ENCODE results near the gene GNG2.

The GNG2 gene

DNA sequence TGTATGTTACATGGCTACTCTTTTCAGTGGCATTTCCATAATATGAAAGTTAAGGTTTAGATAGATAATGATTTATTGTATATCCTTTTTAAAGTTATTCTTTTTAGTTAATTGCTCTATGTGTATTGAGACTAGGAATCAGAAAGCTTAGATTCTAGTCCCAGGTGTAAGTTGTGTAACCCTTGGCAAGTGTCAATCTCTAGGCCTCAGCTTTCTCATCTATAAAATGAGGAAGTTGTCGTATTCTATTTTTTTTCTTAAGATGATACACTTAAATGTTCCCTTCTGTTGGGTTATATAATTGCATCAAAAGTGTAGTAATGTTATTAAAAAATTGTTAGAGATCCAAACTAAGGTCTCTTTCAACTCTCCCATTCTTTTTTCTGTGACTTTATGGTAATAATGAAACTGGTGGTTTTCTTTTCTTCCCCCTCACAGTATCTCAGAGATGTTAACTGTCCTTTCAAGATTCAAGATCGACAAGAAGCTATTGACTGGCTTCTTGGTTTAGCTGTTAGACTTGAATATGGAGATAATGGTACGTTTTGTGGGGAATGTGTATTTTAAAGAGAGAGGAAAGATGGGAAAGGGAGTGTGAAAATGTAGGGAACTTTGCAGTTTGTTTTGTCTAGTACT, 133.0 kb downstream of the GNG2 start:
- DNase-seq (ENCODE audit: low read depth in 3 of 3), result no peak

GRCh38 chr14:51996148-51996746, 135.8 kb downstream of the GNG2 start:
- no peak for DNase-seq (ENCODE audit: low read depth in 3 of 3)

DNA sequence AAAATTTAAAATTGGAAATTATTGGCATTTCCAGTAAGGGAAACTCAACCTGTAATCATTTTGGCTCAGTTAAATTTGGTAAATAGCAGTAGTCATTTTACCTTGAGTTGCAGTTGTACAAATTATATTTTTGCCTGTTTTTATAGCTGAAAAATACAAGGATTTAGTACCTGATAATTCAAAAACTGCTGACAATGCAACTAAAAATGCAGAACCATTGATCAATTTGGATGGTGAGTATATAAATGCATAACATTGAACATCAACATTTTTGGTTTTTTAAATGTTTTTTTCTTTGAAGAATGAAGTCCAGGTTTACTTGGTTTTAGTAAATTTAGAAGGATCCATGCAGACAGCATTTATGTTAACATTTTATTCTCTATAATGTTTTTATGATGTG, 137.9 kb downstream of the GNG2 start:
- DNase-seq (ENCODE audit: low read depth in 3 of 3), result no peak

GRCh38 chr14:51999084-51999483, 138.7 kb downstream of the GNG2 start:
- no peak for DNase-seq (ENCODE audit: low read depth in 3 of 3)

DNA sequence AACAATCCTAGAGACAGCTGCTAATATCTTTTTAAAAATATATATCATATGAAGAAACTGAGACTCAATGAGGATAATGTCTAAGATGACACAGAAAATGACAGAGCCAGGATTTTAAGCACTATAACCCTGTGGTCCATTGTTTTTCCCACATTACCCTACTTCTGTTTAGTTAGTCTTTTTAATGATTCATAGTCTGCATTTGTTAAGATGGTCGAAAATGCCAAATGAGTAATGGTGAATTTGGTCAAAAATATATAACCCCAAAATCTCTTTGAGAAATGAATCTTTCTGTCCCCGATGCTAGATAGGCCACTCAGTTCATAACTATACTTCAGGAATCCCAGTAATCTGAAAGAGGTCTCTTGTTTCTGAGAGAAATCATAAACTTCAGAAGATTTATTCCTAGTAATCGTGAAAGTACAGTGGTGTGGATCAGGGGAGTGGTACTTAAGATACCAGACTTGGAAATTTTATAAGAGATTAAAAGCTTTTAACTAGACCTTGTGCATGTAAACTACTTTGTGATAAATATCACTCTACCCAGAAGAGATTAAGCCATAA, 139.7 kb downstream of the GNG2 start:
- no peak for DNase-seq (ENCODE audit: low read depth in 3 of 3)

GRCh38 chr14:52000696-52001095, 140.3 kb downstream of the GNG2 start:
- DNase-seq (ENCODE audit: low read depth in 3 of 3), result no peak

GRCh38 chr14:52002542-52002941, 142.1 kb downstream of the GNG2 start:
- DNase-seq (ENCODE audit: low read depth in 3 of 3), result no peak

DNA sequence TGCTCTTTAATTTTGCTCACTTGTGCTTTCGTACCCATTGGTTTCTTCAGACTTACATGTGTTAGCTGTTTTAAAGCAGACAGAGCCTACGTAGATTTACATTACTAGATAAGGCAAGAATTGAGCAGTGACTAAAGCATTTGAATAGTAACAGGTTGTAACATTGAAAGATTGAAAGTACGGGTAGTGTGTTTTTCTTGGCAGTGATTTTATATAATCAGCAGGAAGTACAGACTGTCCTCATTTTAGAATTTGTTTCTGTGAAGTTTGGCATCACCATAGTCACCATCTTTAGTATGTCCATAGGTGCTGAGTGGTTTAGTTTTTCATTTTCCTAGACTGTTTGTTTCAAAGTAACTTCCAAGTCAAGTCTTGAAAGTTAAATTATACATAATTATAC, 142.9 kb downstream of the GNG2 start:
- DNase-seq (ENCODE audit: low read depth in 3 of 3), result no peak

DNA sequence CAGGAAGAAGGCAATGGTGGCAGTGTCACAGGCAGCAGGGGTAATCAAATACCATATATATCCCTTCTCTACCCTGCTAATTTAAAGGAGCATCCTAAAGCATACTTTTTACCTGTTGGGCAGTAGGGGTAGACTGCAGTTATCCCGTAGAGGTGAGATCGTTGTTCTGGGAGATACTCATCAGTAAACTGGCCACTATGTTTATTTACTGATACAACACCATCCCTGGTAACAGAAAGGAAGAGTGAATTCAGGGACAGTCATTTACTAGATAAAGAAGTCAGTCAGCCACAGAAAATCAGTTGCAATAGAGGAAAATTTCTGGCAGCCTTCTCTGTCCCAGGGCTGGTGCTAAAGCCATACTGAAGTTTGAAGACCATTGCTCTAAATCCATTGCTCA, 145.2 kb downstream of the GNG2 start:
- no peak for DNase-seq (ENCODE audit: low read depth in 3 of 3)

GRCh38 chr14:52006361-52006760, 145.9 kb downstream of the GNG2 start:
- DNase-seq (ENCODE audit: low read depth in 3 of 3), result no peak

DNA sequence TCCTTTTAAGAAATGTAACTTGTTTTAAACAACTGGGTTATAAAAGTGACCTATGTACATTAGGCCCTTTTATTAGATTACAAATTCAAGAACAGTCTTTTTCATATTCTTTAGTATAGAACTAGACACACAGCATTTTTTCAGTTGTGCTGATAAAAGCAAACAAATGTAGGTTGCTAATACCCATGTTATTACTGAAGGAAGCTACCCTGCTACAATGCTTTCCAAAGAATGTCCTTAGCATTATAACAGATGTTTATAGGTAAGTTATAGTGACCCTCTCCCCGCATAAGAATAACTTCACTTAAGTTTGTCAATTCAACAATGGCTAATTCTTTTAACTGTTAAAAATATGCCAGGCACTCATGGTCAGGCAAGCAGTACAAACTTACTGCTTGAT, 146.8 kb downstream of the GNG2 start:
- DNase-seq (ENCODE audit: low read depth in 3 of 3), result no peak

DNA sequence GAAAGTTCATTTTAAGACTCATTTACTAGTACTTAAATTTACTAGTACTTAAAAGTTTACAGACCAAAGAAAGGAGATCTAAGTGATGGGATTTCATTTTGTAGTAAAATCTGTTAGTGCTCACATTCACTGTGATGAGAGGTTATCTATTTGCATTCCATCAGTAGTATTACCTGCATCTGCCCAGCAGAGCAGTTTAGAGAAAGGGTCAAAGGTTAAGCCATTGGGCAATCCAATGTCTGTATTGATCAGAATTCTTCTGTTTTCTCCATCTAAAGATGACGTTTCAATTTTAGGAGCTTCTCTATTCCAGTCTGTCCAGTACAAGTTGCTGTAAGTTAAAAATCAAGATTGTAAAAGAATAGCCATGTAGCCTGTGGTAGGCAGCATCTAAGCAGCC, 147.2 kb downstream of the GNG2 start:
- no peak for DNase-seq (ENCODE audit: low read depth in 3 of 3)

GRCh38 chr14:52008136-52008535, 147.7 kb downstream of the GNG2 start:
- no peak for DNase-seq (ENCODE audit: low read depth in 3 of 3)

DNA sequence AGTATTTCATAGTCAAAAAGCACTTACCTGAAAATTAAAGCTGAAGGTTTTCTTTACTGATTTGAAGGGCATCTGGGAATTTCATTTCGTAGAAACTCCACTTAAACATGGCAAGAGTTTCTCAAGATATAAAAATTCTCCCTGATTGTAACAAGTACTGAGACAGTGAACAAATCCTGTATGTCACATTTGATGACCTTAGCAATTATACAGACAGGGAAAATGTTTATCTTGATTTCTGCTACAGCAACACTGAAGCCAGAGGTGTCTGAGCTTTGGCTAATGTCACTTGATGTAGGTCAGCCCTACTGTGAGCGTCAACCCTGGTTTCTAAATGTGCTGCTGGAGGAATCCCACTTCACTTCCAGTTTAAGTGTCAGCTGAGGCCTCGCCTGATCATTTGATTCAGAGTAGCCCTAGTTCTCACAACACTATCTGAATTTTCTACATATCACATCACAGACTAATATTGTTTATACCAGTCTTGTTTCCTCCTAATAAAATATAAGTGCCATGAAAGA, 149.8 kb downstream of the GNG2 start:
- no peak for DNase-seq (ENCODE audit: low read depth in 3 of 3)

GRCh38 chr14:52011523-52011922, 151.1 kb downstream of the GNG2 start:
- no peak for DNase-seq (ENCODE audit: low read depth in 3 of 3)

- DNase-seq (ENCODE audit: low read depth in 3 of 3), result no peak
Observed at GRCh38 chr14:52012635-52013034, 152.2 kb downstream of the GNG2 start.

DNA sequence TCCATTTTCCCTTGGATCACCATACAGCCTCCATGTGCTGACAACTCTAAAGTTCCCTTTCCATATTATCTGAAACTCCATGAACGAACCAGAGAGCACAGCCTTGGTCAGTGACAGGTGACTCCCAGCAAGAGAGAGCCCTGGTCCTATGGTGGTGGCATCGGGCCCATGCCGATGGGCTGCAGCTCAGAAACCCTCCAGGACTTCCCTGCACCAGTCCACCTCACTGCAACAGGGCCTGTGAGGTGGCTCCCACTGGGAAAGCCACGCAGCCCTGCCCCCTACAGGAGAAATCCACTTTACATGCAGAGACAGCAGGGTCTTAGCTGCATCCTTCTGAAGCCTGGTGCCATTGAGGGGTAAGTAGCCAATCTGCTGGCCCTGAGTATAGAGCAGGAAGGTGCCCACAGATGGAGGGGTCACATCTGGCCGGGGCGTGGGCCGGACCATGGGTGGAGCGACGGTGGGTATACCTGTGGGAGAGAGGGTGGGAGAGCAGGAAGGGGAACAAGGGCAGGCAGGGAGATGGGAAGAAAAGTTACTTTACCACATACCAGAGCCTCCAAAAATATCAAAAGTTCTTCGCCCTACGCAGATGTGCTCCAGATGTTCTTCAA, 153.7 kb downstream of the GNG2 start:
- DNase-seq (ENCODE audit: low read depth in 3 of 3), result no peak

GRCh38 chr14:52014601-52015267, 154.3 kb downstream of the GNG2 start:
- DNase-seq (ENCODE audit: low read depth in 3 of 3), result no peak

- no peak for DNase-seq (ENCODE audit: low read depth in 3 of 3)
Observed at GRCh38 chr14:52015411-52016030, 155.1 kb downstream of the GNG2 start.

GRCh38 chr14:52018252-52018651, 157.8 kb downstream of the GNG2 start:
- DNase-seq (ENCODE audit: low read depth in 3 of 3), result no peak

- DNase-seq (ENCODE audit: low read depth in 3 of 3), result no peak
Observed at GRCh38 chr14:52018970-52019369, 158.6 kb downstream of the GNG2 start.

Measured in stimulated activated CD4-positive, alpha-beta T cell treated with anti-CD3 and anti-CD28 coated beads, TNF-alpha, amount 100 ng/mL, for 48 hours (primary cell).